ENCODE data around the gene RERG. TPM values are rescaled to one million over a fixed set of nuclear protein-coding genes. Genes with fewer than 3 reads are reported as not detected.

Gene RERG
- total and polyA plus RNA-seq, 2 of the 4 experiments (the other 2 are of a cell fraction), result not detected

DNA sequence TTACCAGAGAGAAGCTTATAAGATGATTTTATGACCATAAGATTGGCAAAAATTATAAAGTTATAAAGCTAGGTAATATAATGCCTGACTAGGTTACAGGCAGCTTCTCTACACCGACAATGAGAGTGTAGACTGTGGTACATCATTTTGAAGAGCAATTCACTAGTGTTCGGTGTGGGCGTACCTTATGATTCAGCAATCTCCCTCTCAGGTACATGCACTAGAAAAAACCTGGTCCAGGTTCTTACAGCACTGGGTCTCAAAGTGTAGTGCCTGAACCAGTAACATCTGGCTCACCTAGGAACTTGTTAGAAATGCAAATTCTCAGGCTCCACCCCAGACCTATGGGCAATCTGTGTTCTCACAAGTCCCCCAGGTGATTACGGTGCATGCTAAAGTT is 106.7 kb downstream of the RERG start:
- no peak overlapping the region for H3K14ac ChIP-seq (replicated peaks; ENCODE audit: low read depth, low read length)
- BruUV-seq (replicated peaks), result no TSS peak
- intact Hi-C loops (cut with micrococcal nuclease), result no loop called here
- no peaks in the 10 kb centered on the region for H3K27me3 ChIP-seq (ENCODE audit: control insufficient read depth, insufficient read depth, low read length)
- no peaks in the 10 kb centered on the region for H3K79me1 ChIP-seq (ENCODE audit: low read depth in 1 of 2, low read length in 2 of 2)
- H3K36me3 ChIP-seq (ENCODE audit: control insufficient read depth, insufficient read depth, low read length), result no peaks in the 10 kb centered on the region
- no peak overlapping the region for H3K56ac ChIP-seq (ENCODE audit: extremely low read depth, insufficient read depth, low read length)
- H2AK9ac ChIP-seq (replicated peaks; ENCODE audit: low read depth, low read length, poor library complexity), result no peak overlapping the region
- no peak overlapping the region for H3K4ac ChIP-seq (ENCODE audit: low read depth, low read length)
- H4K5ac ChIP-seq (ENCODE audit: low read depth, low read length), result no peak overlapping the region
- DNase-seq (no peak), ATAC-seq (ENCODE audit: low read depth) (no peak)
- no peak overlapping the region for H4K8ac ChIP-seq (ENCODE audit: low read depth in 2 of 2, low read length in 2 of 2)
- H3K18ac ChIP-seq (ENCODE audit: low read depth, low read length), result no peak overlapping the region
- no peaks in the 10 kb centered on the region for H3K9me1 ChIP-seq (ENCODE audit: insufficient read depth, low read length)
- no peak overlapping the region for H4K91ac ChIP-seq (ENCODE audit: insufficient read depth, low read depth, low read length)
- no peak overlapping the region for H2AK5ac ChIP-seq (ENCODE audit: low read depth, low read length)
- H3K27ac ChIP-seq (ENCODE audit: insufficient read depth, low read length), result no peak overlapping the region
- no peaks in the 10 kb centered on the region for H3K9me3 ChIP-seq (ENCODE audit: control insufficient read depth, insufficient read depth, low read length)
- H3K23ac ChIP-seq (ENCODE audit: low read depth, low read length), result no peak overlapping the region
- POLR2A ChIA-PET (ENCODE audit: unreplicated experiment), result no interaction called here
- no peak overlapping the region for H3K9ac ChIP-seq (ENCODE audit: low read depth, low read length)
- dilution Hi-C loops (cut with HindIII; ENCODE audit: low sequenced_read_pairs, unreplicated experiment), result no loop called here
- H3K4me3 ChIP-seq (ENCODE audit: insufficient read depth, low read depth, low read length), result no peak overlapping the region
- no peak overlapping the region for H2BK120ac ChIP-seq (ENCODE audit: low read depth, low read length)
- CTCF ChIA-PET, result interaction anchor here (0.7 to 0.9 kb wide), 2 partner anchors 13 to 1216 kb away, joined by 3 read pairs; no protein-coding TSS in a partner anchor
- in situ Hi-C loops (cut with MboI; ENCODE audit: low sequenced_read_pairs), result no loop called here
- no peak overlapping the region for H2BK15ac ChIP-seq (ENCODE audit: low read depth, low read length)
- H3K4me2 ChIP-seq (ENCODE audit: low read depth, low read length), result no peak overlapping the region
- no peak overlapping the region for H2AFZ ChIP-seq (replicated peaks; ENCODE audit: low read length, poor library complexity)
- H3K4me1 ChIP-seq (ENCODE audit: control insufficient read depth, insufficient read depth, low read length), result no peaks in the 10 kb centered on the region
- H2BK5ac ChIP-seq (ENCODE audit: low read depth, low read length, poor library complexity, severe bottlenecking), result no peak overlapping the region
- no peaks in the 10 kb centered on the region for H4K20me1 ChIP-seq (ENCODE audit: insufficient read depth, low read length)
- H2BK20ac ChIP-seq (ENCODE audit: low read depth, low read length), result no peak overlapping the region
- WGBS, 2 experiments (ENCODE audit: extremely low coverage in 2 of 2, insufficient read length in 1 of 2), result no CpG with 5 or more reads among the region's 4 CpGs
- TF ChIP-seq CHD1 (IDR thresholded peaks at IDR 0.05; ENCODE audit: low read depth, low read length) (no peak), MAZ (IDR thresholded peaks at IDR 0.05; ENCODE audit: borderline replicate concordance, low read depth, low read length) (no peak), MAFK (IDR thresholded peaks at IDR 0.05; ENCODE audit: low read depth, low read length) (no peak), RFX5 (IDR thresholded peaks at IDR 0.05; ENCODE audit: low read depth, low read length) (no peak), POLR2A (IDR thresholded peaks at IDR 0.05; ENCODE audit: low read depth, low read length) (no peak), CEBPB (IDR thresholded peaks at IDR 0.05; ENCODE audit: low read depth, low read length) (no peak), BHLHE40 (IDR thresholded peaks at IDR 0.05; ENCODE audit: low read depth, low read length) (no peak), RCOR1 (IDR thresholded peaks at IDR 0.05; ENCODE audit: insufficient replicate concordance, low read length) (no peak), SMC3 (IDR thresholded peaks at IDR 0.05; ENCODE audit: low read depth, low read length) (no peak)
- TF ChIP-seq, protein P1, sequence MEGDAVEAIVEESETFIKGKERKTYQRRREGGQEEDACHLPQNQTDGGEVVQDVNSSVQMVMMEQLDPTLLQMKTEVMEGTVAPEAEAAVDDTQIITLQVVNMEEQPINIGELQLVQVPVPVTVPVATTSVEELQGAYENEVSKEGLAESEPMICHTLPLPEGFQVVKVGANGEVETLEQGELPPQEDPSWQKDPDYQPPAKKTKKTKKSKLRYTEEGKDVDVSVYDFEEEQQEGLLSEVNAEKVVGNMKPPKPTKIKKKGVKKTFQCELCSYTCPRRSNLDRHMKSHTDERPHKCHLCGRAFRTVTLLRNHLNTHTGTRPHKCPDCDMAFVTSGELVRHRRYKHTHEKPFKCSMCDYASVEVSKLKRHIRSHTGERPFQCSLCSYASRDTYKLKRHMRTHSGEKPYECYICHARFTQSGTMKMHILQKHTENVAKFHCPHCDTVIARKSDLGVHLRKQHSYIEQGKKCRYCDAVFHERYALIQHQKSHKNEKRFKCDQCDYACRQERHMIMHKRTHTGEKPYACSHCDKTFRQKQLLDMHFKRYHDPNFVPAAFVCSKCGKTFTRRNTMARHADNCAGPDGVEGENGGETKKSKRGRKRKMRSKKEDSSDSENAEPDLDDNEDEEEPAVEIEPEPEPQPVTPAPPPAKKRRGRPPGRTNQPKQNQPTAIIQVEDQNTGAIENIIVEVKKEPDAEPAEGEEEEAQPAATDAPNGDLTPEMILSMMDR (conservative IDR thresholded peaks at IDR 0.05; ENCODE audit: low read depth, low read length), result no peak

Measured in IMR-90 (cell line).